ENCODE results near the gene JMJD8. TPM values are rescaled to one million over a fixed set of nuclear protein-coding genes. Genes with fewer than 3 reads are reported as not detected.

Gene JMJD8
- total and polyA plus RNA-seq, 5 experiments from 2014 or later = 31.7 to 62.8 (median 41.2) TPM

GRCh38 chr16:684961-685696, 995 bp upstream of the JMJD8 start:
- Mint-ChIP-seq H3K27ac (peak overlapping the region in 1 of 10 donors; percentile 70), H3K27me3 (no peaks in the 10 kb centered on the region), H3K4me1 (peaks cover 4 to 54% (median 37%) of the 10 kb centered on the region in 4 donors), H3K36me3 (peaks cover 0 to 14% (median 3%) of the 10 kb centered on the region in 3 donors), H3K9me3 (no peaks in the 10 kb centered on the region), H3K4me3 (peak overlapping the region in 2 of 10 donors; percentile 38 to 41)
- POLR2A ChIA-PET = interaction anchor here (0.8 to 8.3 kb wide), 8 partner anchors 10 to 48 kb away, joined by 3 to 95 read pairs (median 4); partner anchors contain the start of genes METTL26, RHBDL1, RHOT2 and WDR90
- DNase-seq = no peak
- ATAC-seq = no peak

GRCh38 chr16:683396-684070, 601 bp downstream of the JMJD8 start:
- H3K27ac Mint-ChIP-seq = peak overlapping the region in 7 of 10 donors; percentile 28 to 87 (median 78)
- DNase-seq (no peak), ATAC-seq (no peak)
- peak overlapping the region; percentile 56 to 82 (median 74) for H3K4me3 Mint-ChIP-seq
- H3K27me3 Mint-ChIP-seq = no peaks in the 10 kb centered on the region
- POLR2A ChIA-PET = interaction anchor here (0.5 to 8.3 kb wide), 9 partner anchors 12 to 1531 kb away, joined by 3 to 95 read pairs (median 4); partner anchors contain the start of genes METTL26, RHOT2 and WDR90
- H3K4me1 Mint-ChIP-seq = peaks cover 7 to 44% (median 32%) of the 10 kb centered on the region in 4 donors
- H3K36me3 Mint-ChIP-seq = peaks cover 0 to 14% (median 3%) of the 10 kb centered on the region in 3 donors
- H3K9me3 Mint-ChIP-seq = no peaks in the 10 kb centered on the region

GRCh38 chr16:682493-683395, 1.4 kb downstream of the JMJD8 start:
- H3K36me3 Mint-ChIP-seq = peaks cover 0 to 14% (median 3%) of the 10 kb centered on the region in 3 donors
- H3K27me3 Mint-ChIP-seq = no peaks in the 10 kb centered on the region
- POLR2A ChIA-PET = interaction anchor here (0.5 to 8.3 kb wide), 7 partner anchors 7 to 476 kb away, joined by 3 to 95 read pairs (median 29); partner anchors contain the start of genes HAGHL, METTL26, RHOT2 and WDR24
- H3K27ac Mint-ChIP-seq = peak overlapping the region in 8 of 10 donors; percentile 38 to 89 (median 76)
- H3K4me1 Mint-ChIP-seq = peaks cover 7 to 38% (median 32%) of the 10 kb centered on the region in 4 donors
- H3K9me3 Mint-ChIP-seq = no peaks in the 10 kb centered on the region
- ATAC-seq = no peak
- peak overlapping the region; percentile 64 to 82 (median 76) for H3K4me3 Mint-ChIP-seq
- DNase-seq = no peak

- no peak for ATAC-seq
- no peaks in the 10 kb centered on the region for H3K9me3 Mint-ChIP-seq
Observed at GRCh38 chr16:681746-682427, 2.2 kb downstream of the JMJD8 start.

GRCh38 chr16:680967-681745, 3.0 kb downstream of the JMJD8 start:
- POLR2A ChIA-PET = interaction anchor here (0.5 to 8.3 kb wide), 14 partner anchors 9 to 1835 kb away, joined by 3 to 95 read pairs (median 5); partner anchors contain the start of genes ANTKMT, HAGHL, MCRIP2 and METTL26
- no peak for DNase-seq
- H3K27ac Mint-ChIP-seq = peak overlapping the region in 7 of 10 donors; percentile 19 to 84 (median 44)

More at GRCh38 chr16:681746-682427, 2.2 kb downstream of the JMJD8 start:
- POLR2A ChIA-PET = interaction anchor here (0.5 to 8.3 kb wide), 13 partner anchors 8 to 1283 kb away, joined by 3 to 95 read pairs (median 5); partner anchors contain the start of genes ANTKMT, HAGHL, MCRIP2 and METTL26
- no peaks in the 10 kb centered on the region for H3K27me3 Mint-ChIP-seq
- peaks cover 7 to 36% (median 32%) of the 10 kb centered on the region in 4 donors for H3K4me1 Mint-ChIP-seq
- peak overlapping the region; percentile 64 to 82 (median 78) for H3K4me3 Mint-ChIP-seq
- H3K27ac Mint-ChIP-seq = peak overlapping the region in 6 of 10 donors; percentile 19 to 84 (median 53)
- H3K36me3 Mint-ChIP-seq = peaks cover 0 to 14% (median 3%) of the 10 kb centered on the region in 3 donors
- no peak for DNase-seq

GRCh38 chr16:680625-680945, 3.5 kb downstream of the JMJD8 start:
- Mint-ChIP-seq H3K36me3 (peaks cover 0 to 12% (median 3%) of the 10 kb centered on the region in 3 donors), H3K9me3 (no peaks in the 10 kb centered on the region), H3K27ac (peak overlapping the region in 4 of 10 donors; percentile 25 to 65 (median 58)), H3K27me3 (peaks cover 0 to 2% (median 0%) of the 10 kb centered on the region in 5 donors), H3K4me1 (peaks cover 7 to 41% (median 29%) of the 10 kb centered on the region in 4 donors), H3K4me3 (peak overlapping the region; percentile 64 to 86 (median 74))
- POLR2A ChIA-PET = interaction anchor here (0.5 to 8.3 kb wide), 12 partner anchors 9 to 1291 kb away, joined by 3 to 95 read pairs (median 6); partner anchors contain the start of genes ANTKMT, CCDC78, DECR2 and HAGHL
- DNase-seq (no peak), ATAC-seq (no peak)

More at GRCh38 chr16:680967-681745, 3.0 kb downstream of the JMJD8 start:
- Mint-ChIP-seq H3K36me3 (peaks cover 0 to 13% (median 3%) of the 10 kb centered on the region in 3 donors), H3K9me3 (no peaks in the 10 kb centered on the region), H3K4me1 (peaks cover 7 to 41% (median 32%) of the 10 kb centered on the region in 4 donors), H3K27me3 (peaks cover 0 to 2% (median 0%) of the 10 kb centered on the region in 5 donors), H3K4me3 (peak overlapping the region; percentile 64 to 81 (median 71))
- ATAC-seq = no peak

GRCh38 chr16:679814-680624, 4.1 kb downstream of the JMJD8 start, which contains the start of gene STUB1:
Gene STUB1, plus strand, starts transcription at chr16:680410. Its CDS starts 116 bp downstream, at chr16:680526.
- Mint-ChIP-seq H3K36me3 (peaks cover 0 to 12% (median 3%) of the 10 kb centered on the region in 3 donors), H3K27me3 (peaks cover 0 to 2% (median 0%) of the 10 kb centered on the region in 5 donors), H3K4me1 (peaks cover 7 to 44% (median 33%) of the 10 kb centered on the region in 4 donors), H3K27ac (peak within 1 kb of the TSS in 9 of 10 donors; percentile 61 to 94 (median 82)), H3K9me3 (no peaks in the 10 kb centered on the region), H3K4me3 (peak within 1 kb of the TSS; percentile 75 to 90 (median 84))
- ATAC-seq (peak; percentile 50 to 56), DNase-seq (peak; percentile 74 to 97 (median 86))
- POLR2A ChIA-PET = interaction anchor here (0.5 to 8.3 kb wide), 11 partner anchors 10 to 1292 kb away, joined by 3 to 95 read pairs (median 6); partner anchors contain the start of genes ANTKMT, CCDC78, DECR2 and HAGHL

- Mint-ChIP-seq H3K27me3 (peaks cover 0 to 2% (median 0%) of the 10 kb centered on the region in 5 donors), H3K27ac (peak overlapping the region in 9 of 10 donors; percentile 37 to 94 (median 83)), H3K4me3 (peak overlapping the region; percentile 66 to 90 (median 84)), H3K36me3 (peaks cover 0 to 14% (median 3%) of the 10 kb centered on the region in 3 donors), H3K9me3 (no peaks in the 10 kb centered on the region), H3K4me1 (peaks cover 7 to 46% (median 33%) of the 10 kb centered on the region in 4 donors)
- DNase-seq = peak in 9 of 10 donors; percentile 33 to 76 (median 55)
- ATAC-seq = peak; percentile 23 to 27
- POLR2A ChIA-PET = interaction anchor here (0.6 to 8.3 kb wide), 7 partner anchors 9 to 47 kb away, joined by 3 to 95 read pairs (median 6); partner anchors contain the start of genes CCDC78, RHOT2 and WDR24
Observed at GRCh38 chr16:678858-679813, 5.0 kb downstream of the JMJD8 start.

Measured in naive thymus-derived CD8-positive, alpha-beta T cell (primary cell).